Lung (tissue), 12 donors: ENCODE data around the gene LCLAT1. TPM values are rescaled to one million over a fixed set of nuclear protein-coding genes. Genes with fewer than 3 reads are reported as not detected.
"Not testable (repeated sequence)": the region's sequence is repeated elsewhere in the genome, so short reads cannot be mapped to it uniquely, and the experiment has no call there.

Experiments used
- ATAC-seq: fragments of 200-7000 bp; cut with Tn5 transposase; one replicate; pipeline ENCODE4 v1.9.1; 2020; ENCODE audit warnings: moderate number of reproducible peaks; ENCODE audit not compliant: insufficient read depth, low FRiP score
- DNase-seq, 3 donors: peaks; one replicate each; pipeline ENCODE4 v3.0.0-alpha.2; 2013 to 2017
- H3K27ac ChIP-seq, 2 donors: one replicate each; pipeline ENCODE4 v1.5.1; 2013; ENCODE audit warnings: mild to moderate bottlenecking in 2 of 2, moderate library complexity in 2 of 2, control low read depth in 1 of 2, inconsistent platforms in 1 of 2, low read depth in 1 of 2, low read length in 1 of 2
- H3K27me3 ChIP-seq, 3 donors: one replicate each; pipeline ENCODE4 v1.5.1; 2013; ENCODE audit warnings: low read length in 2 of 3; ENCODE audit not compliant: control insufficient read depth in 3 of 3, insufficient read depth in 3 of 3
- H3K36me3 ChIP-seq, 4 donors: one replicate each; pipeline ENCODE4 v1.5.1; 2013; ENCODE audit warnings: low read length in 4 of 4, mild to moderate bottlenecking in 1 of 4, moderate library complexity in 1 of 4; ENCODE audit not compliant: control insufficient read depth in 4 of 4, insufficient read depth in 4 of 4
- H3K4me1 ChIP-seq, 5 donors: one replicate each; pipeline ENCODE4 v1.5.1; 2013; ENCODE audit warnings: low read length in 5 of 5, mild to moderate bottlenecking in 2 of 5, moderate library complexity in 1 of 5; ENCODE audit not compliant: control insufficient read depth in 5 of 5, insufficient read depth in 5 of 5
- H3K4me3 ChIP-seq: one replicate; pipeline ENCODE4 v1.5.1; 2013; ENCODE audit warnings: mild to moderate bottlenecking, control low read depth, moderate library complexity
- H3K9ac ChIP-seq, 2 donors: one replicate each; pipeline ENCODE4 v1.5.1; 2013; ENCODE audit warnings: low read length in 2 of 2, control low read depth in 1 of 2; ENCODE audit not compliant: insufficient read depth in 1 of 2
- H3K9me3 ChIP-seq, 4 donors: one replicate each; pipeline ENCODE4 v1.5.1; 2013; ENCODE audit warnings: low read length in 3 of 4, mild to moderate bottlenecking in 1 of 4, moderate library complexity in 1 of 4; ENCODE audit not compliant: control insufficient read depth in 4 of 4, insufficient read depth in 3 of 4
- CTCF ChIP-seq: IDR thresholded peaks from 2 replicates; pipeline ENCODE4 v1.5.1; 2012; ENCODE audit warnings: mild to moderate bottlenecking; ENCODE audit errors: control extremely low read depth, extremely low read depth
- WGBS, 2 donors: extraction: QIAGEN DNeasy Blood & Tissue Kit; methylation state at CpG; one replicate each; pipeline ENCODE4 v1.1.7; 2013; 5-methylcytosine and 5-hydroxymethylcytosine counted together
- polyA plus RNA-seq, 2 donors: library from polyadenylated mRNA; stranded (reverse); fragments of 200-250 nt; gene quantifications; one replicate each; pipeline ENCODE4 v1.2.1, GENCODE V29; 2013
- total RNA-seq, 2 donors: library from RNA; depleted of rRNA in 1 of 2; stranded (reverse); fragments of >200 nt in 1 of 2; gene quantifications; one replicate each; pipeline ENCODE4 v1.2.1, GENCODE V29; 2014 to 2021
- donor health status: control.
- donor health status: control.
- donor health status: Bipolar disorder and iron deficiency.
- donor health status: healthy.
- donor health status: DM: yes; HTN: yes; CAD: no.

Gene LCLAT1
- total and polyA plus RNA-seq, 4 donors = 2.4 to 24.2 (median 10.8) TPM

GRCh38 chr2:30639836-30640235 is 192.8 kb downstream of the LCLAT1 start:
- WGBS, 2 donors = 93 to 97% methylated on average over 5 of the region's 5 CpGs
- peaks cover 0 to 17% (median 6%) of the 10 kb centered on the region in 4 donors for H3K36me3 ChIP-seq
- no peak for DNase-seq
- H3K4me1 ChIP-seq = no peaks in the 10 kb centered on the region
- no peak overlapping the region for H3K27ac ChIP-seq
- no peaks in the 10 kb centered on the region for H3K27me3 ChIP-seq
- no peak for TF ChIP-seq CTCF
- H3K9ac ChIP-seq = no peak overlapping the region
- H3K4me3 ChIP-seq = no peak overlapping the region
- ATAC-seq = no peak
- H3K9me3 ChIP-seq = peaks cover 0 to 1% (median 0%) of the 10 kb centered on the region in 4 donors

- no peak for TF ChIP-seq CTCF
- DNase-seq = no peak
- Histone ChIP-seq H3K4me3 (no peak overlapping the region), H3K27me3 (no peaks in the 10 kb centered on the region), H3K36me3 (peaks cover 0 to 17% (median 6%) of the 10 kb centered on the region in 4 donors), H3K9ac (no peak overlapping the region), H3K4me1 (peaks cover 0 to 2% (median 0%) of the 10 kb centered on the region in 5 donors), H3K9me3 (peaks cover 0 to 1% (median 0%) of the 10 kb centered on the region in 4 donors), H3K27ac (no peak overlapping the region)
- 52 to 54% methylated on average over 3 of the region's 3 CpGs for WGBS, 2 donors
- no peak for ATAC-seq
Measured at GRCh38 chr2:30641765-30642345, 194.8 kb downstream of the LCLAT1 start.

GRCh38 chr2:30643013-30643412 is 196.0 kb downstream of the LCLAT1 start:
- H3K9me3 ChIP-seq, H3K4me3 ChIP-seq, H3K4me1 ChIP-seq, DNase-seq, ATAC-seq, H3K27me3 ChIP-seq, H3K9ac ChIP-seq, H3K27ac ChIP-seq: not testable (repeated sequence)
- WGBS, 2 donors = 95% methylated on average over 3 of the region's 4 CpGs; no CpG with 5 or more reads in 1 of the 2 donors
- H3K36me3 ChIP-seq = peaks cover 0 to 17% (median 6%) of the 10 kb centered on the region in 4 donors

- no peak for ATAC-seq
- peak in 2 of 3 donors; percentile 11 to 13 for DNase-seq
- H3K36me3 ChIP-seq = peaks cover 0 to 17% (median 5%) of the 10 kb centered on the region in 4 donors
- H3K4me3 ChIP-seq = no peak overlapping the region
- 65 to 79% methylated on average over 3 of the region's 3 CpGs for WGBS, 2 donors
- no peak overlapping the region for H3K9ac ChIP-seq
- no peak overlapping the region for H3K27ac ChIP-seq
- no peak for TF ChIP-seq CTCF
- no peaks in the 10 kb centered on the region for H3K9me3 ChIP-seq
- H3K4me1 ChIP-seq = peaks cover 0 to 2% (median 0%) of the 10 kb centered on the region in 5 donors
- H3K27me3 ChIP-seq = no peaks in the 10 kb centered on the region
Measured at GRCh38 chr2:30643674-30644073, 196.6 kb downstream of the LCLAT1 start.
